ENCODE results near the gene CDC42BPG. TPM values are rescaled to one million over a fixed set of nuclear protein-coding genes. Genes with fewer than 3 reads are reported as not detected.

CDC42BPG gene
- total and polyA plus RNA-seq, 10 of the 15 experiments (the other 5 are each of a cell fraction or from before 2014, with no cell fraction given): 0.02 to 1.3 (median 0.09) TPM; not detected in 1

DNA sequence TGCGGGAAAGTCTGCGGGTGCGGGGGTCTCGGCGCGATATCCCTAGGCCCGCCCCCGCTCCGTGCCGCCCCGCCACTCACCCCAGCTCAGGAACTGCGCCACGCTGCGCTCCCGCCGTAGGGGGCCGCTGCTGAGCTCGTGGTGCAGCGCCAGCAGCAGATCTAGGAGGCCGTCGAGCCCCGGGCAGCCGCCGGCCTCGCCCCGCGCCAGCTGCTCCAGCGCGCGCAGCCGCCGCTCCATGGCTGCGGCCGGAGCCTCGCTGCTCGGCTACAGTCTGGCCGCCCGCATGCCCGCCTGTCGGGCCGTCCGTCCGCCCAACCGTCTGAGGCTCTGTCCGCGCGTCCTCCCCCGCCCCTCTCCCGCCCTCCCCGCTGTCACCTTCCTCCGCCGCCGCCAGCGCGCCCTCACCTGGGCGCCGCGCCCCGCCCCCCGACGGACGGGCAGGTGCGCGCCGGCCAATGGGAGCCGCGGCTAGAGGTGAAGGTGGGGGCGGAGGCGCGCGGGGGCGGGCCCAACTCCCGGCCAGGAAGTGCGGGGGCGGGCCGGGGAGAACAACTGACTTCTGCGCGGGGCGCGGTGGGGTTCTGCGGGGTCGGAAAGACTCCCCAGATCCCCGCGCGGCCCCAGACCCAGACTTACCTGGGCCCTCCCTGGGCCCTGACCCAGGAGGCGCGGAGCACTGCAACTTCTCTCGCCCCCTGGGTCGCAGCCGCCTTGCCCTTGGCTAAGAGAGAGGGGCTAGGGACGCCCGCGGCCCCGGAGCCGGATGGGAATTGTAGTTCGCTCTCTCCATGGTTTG, at the start of gene CDC42BPG (continued):
- TF ChIP-seq, protein P1, sequence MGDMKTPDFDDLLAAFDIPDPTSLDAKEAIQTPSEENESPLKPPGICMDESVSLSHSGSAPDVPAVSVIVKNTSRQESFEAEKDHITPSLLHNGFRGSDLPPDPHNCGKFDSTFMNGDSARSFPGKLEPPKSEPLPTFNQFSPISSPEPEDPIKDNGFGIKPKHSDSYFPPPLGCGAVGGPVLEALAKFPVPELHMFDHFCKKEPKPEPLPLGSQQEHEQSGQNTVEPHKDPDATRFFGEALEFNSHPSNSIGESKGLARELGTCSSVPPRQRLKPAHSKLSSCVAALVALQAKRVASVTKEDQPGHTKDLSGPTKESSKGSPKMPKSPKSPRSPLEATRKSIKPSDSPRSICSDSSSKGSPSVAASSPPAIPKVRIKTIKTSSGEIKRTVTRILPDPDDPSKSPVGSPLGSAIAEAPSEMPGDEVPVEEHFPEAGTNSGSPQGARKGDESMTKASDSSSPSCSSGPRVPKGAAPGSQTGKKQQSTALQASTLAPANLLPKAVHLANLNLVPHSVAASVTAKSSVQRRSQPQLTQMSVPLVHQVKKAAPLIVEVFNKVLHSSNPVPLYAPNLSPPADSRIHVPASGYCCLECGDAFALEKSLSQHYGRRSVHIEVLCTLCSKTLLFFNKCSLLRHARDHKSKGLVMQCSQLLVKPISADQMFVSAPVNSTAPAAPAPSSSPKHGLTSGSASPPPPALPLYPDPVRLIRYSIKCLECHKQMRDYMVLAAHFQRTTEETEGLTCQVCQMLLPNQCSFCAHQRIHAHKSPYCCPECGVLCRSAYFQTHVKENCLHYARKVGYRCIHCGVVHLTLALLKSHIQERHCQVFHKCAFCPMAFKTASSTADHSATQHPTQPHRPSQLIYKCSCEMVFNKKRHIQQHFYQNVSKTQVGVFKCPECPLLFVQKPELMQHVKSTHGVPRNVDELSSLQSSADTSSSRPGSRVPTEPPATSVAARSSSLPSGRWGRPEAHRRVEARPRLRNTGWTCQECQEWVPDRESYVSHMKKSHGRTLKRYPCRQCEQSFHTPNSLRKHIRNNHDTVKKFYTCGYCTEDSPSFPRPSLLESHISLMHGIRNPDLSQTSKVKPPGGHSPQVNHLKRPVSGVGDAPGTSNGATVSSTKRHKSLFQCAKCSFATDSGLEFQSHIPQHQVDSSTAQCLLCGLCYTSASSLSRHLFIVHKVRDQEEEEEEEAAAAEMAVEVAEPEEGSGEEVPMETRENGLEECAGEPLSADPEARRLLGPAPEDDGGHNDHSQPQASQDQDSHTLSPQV (IDR thresholded peaks at IDR 0.05): peak; percentile 45; the same call in 1 of the 2 replicates
- TF ChIP-seq CBFB (IDR thresholded peaks at IDR 0.05; ENCODE audit: low read depth) (no peak), STAT1 (conservative IDR thresholded peaks at IDR 0.05) (no peak), HCFC1 (IDR thresholded peaks at IDR 0.05; ENCODE audit: low read length) (peak; percentile 25; the same call in 1 of the 2 replicates), LARP7 (IDR thresholded peaks at IDR 0.05) (peak; percentile 48; the same call in 1 of the 2 replicates), DPF2 (IDR thresholded peaks at IDR 0.05) (peak; percentile 69), RFX5 (IDR thresholded peaks at IDR 0.05; ENCODE audit: low read depth, low read length) (no peak), RBBP5 (conservative IDR thresholded peaks at IDR 0.05) (no peak), NR2F1 (conservative IDR thresholded peaks at IDR 0.05) (no peak), MEF2B (IDR thresholded peaks at IDR 0.05; ENCODE audit: partially characterized antibody, poor library complexity, severe bottlenecking) (no peak), SIN3A (IDR thresholded peaks at IDR 0.05; ENCODE audit: low read depth, low read length) (peak; percentile 50; the same call in 1 of the 2 replicates), NFIC (IDR thresholded peaks at IDR 0.05; ENCODE audit: low read depth, low read length) (no peak), SMC3 (IDR thresholded peaks at IDR 0.05; ENCODE audit: borderline replicate concordance, low read length) (peak; percentile 38; the same call in 1 of the 2 replicates), CHD2 (IDR thresholded peaks at IDR 0.05; ENCODE audit: borderline replicate concordance, low read depth, low read length) (no peak), POLR2AphosphoS2 (IDR thresholded peaks at IDR 0.05; ENCODE audit: low read depth, low read length) (no peak)
- TF ChIP-seq, protein P2, sequence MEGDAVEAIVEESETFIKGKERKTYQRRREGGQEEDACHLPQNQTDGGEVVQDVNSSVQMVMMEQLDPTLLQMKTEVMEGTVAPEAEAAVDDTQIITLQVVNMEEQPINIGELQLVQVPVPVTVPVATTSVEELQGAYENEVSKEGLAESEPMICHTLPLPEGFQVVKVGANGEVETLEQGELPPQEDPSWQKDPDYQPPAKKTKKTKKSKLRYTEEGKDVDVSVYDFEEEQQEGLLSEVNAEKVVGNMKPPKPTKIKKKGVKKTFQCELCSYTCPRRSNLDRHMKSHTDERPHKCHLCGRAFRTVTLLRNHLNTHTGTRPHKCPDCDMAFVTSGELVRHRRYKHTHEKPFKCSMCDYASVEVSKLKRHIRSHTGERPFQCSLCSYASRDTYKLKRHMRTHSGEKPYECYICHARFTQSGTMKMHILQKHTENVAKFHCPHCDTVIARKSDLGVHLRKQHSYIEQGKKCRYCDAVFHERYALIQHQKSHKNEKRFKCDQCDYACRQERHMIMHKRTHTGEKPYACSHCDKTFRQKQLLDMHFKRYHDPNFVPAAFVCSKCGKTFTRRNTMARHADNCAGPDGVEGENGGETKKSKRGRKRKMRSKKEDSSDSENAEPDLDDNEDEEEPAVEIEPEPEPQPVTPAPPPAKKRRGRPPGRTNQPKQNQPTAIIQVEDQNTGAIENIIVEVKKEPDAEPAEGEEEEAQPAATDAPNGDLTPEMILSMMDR (IDR thresholded peaks at IDR 0.05 in 2 of 3, conservative IDR thresholded peaks at IDR 0.05 in 1 of 3; ENCODE audit: control insufficient read depth in 2 of 3, extremely low read depth in 1 of 3, insufficient read depth in 1 of 3, low read depth in 3 of 3, low read length in 3 of 3): peak; percentile 49 to 80 (median 73); a peak in 5 of 6 replicates
- TF ChIP-seq, protein P3, sequence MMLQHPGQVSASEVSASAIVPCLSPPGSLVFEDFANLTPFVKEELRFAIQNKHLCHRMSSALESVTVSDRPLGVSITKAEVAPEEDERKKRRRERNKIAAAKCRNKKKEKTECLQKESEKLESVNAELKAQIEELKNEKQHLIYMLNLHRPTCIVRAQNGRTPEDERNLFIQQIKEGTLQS (IDR thresholded peaks at IDR 0.05; ENCODE audit: borderline replicate concordance, extremely low read depth, low read depth, low read length): no peak
- TF ChIP-seq, protein P4, sequence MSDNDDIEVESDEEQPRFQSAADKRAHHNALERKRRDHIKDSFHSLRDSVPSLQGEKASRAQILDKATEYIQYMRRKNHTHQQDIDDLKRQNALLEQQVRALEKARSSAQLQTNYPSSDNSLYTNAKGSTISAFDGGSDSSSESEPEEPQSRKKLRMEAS (IDR thresholded peaks at IDR 0.05; ENCODE audit: low read depth, low read length): peak; percentile 28; the same call in 1 of the 2 replicates
- TF ChIP-seq, protein P5, sequence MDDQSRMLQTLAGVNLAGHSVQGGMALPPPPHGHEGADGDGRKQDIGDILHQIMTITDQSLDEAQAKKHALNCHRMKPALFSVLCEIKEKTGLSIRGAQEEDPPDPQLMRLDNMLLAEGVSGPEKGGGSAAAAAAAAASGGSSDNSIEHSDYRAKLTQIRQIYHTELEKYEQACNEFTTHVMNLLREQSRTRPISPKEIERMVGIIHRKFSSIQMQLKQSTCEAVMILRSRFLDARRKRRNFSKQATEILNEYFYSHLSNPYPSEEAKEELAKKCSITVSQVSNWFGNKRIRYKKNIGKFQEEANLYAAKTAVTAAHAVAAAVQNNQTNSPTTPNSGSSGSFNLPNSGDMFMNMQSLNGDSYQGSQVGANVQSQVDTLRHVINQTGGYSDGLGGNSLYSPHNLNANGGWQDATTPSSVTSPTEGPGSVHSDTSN (IDR thresholded peaks at IDR 0.05; ENCODE audit: insufficient replicate concordance, low read depth, low read length): peak; percentile 74
- TF ChIP-seq, protein P6, sequence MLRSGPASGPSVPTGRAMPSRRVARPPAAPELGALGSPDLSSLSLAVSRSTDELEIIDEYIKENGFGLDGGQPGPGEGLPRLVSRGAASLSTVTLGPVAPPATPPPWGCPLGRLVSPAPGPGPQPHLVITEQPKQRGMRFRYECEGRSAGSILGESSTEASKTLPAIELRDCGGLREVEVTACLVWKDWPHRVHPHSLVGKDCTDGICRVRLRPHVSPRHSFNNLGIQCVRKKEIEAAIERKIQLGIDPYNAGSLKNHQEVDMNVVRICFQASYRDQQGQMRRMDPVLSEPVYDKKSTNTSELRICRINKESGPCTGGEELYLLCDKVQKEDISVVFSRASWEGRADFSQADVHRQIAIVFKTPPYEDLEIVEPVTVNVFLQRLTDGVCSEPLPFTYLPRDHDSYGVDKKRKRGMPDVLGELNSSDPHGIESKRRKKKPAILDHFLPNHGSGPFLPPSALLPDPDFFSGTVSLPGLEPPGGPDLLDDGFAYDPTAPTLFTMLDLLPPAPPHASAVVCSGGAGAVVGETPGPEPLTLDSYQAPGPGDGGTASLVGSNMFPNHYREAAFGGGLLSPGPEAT (IDR thresholded peaks at IDR 0.05; ENCODE audit: low read depth): no peak
